ENCODE measurements around the gene TRAPPC12. TPM values are rescaled to one million over a fixed set of nuclear protein-coding genes. Genes with fewer than 3 reads are reported as not detected.

TRAPPC12 gene
- total RNA-seq, 2 donors from 2014 or later = 85.4 to 86.0 TPM

GRCh38 chr2:3466966-3467365 is 87.5 kb downstream of the TRAPPC12 start:
- Mint-ChIP-seq H3K27me3 (ENCODE audit: low read depth) (no peaks in the 10 kb centered on the region), H3K4me1 (ENCODE audit: low read depth) (peaks cover 2% of the 10 kb centered on the region), H3K9me3 (no peaks in the 10 kb centered on the region), H3K4me3 (no peak overlapping the region), H3K27ac (no peak overlapping the region), H3K36me3 (ENCODE audit: insufficient read depth in 2 of 2) (peaks cover 0 to 13% of the 10 kb centered on the region in 2 donors)
- ATAC-seq (replicated peaks in 1 of 2) = no peak
- no peak for DNase-seq

- ATAC-seq (replicated peaks in 1 of 2) (no peak), DNase-seq (no peak)
- Mint-ChIP-seq H3K27me3 (ENCODE audit: low read depth) (no peaks in the 10 kb centered on the region), H3K9me3 (no peaks in the 10 kb centered on the region), H3K36me3 (ENCODE audit: insufficient read depth in 2 of 2) (peaks cover 0 to 18% of the 10 kb centered on the region in 2 donors), H3K27ac (no peak overlapping the region), H3K4me3 (no peak overlapping the region), H3K4me1 (ENCODE audit: low read depth) (no peaks in the 10 kb centered on the region)
Measured at GRCh38 chr2:3467654-3468053, 88.2 kb downstream of the TRAPPC12 start.

- Mint-ChIP-seq H3K27ac (no peak overlapping the region), H3K4me1 (ENCODE audit: low read depth) (no peaks in the 10 kb centered on the region), H3K36me3 (ENCODE audit: insufficient read depth in 2 of 2) (peaks cover 0 to 18% of the 10 kb centered on the region in 2 donors), H3K9me3 (no peaks in the 10 kb centered on the region), H3K4me3 (no peak overlapping the region), H3K27me3 (ENCODE audit: low read depth) (no peaks in the 10 kb centered on the region)
- DNase-seq = no peak
- ATAC-seq (replicated peaks in 1 of 2) = no peak
Measured at GRCh38 chr2:3468296-3468988, 88.9 kb downstream of the TRAPPC12 start.

GRCh38 chr2:3469486-3469885 is 90.0 kb downstream of the TRAPPC12 start:
- Mint-ChIP-seq H3K27ac (no peak overlapping the region), H3K9me3 (no peaks in the 10 kb centered on the region), H3K27me3 (ENCODE audit: low read depth) (no peaks in the 10 kb centered on the region)

GRCh38 chr2:3470166-3470651 is 90.7 kb downstream of the TRAPPC12 start:
- DNase-seq (no peak), ATAC-seq (replicated peaks in 1 of 2) (no peak)
- no peaks in the 10 kb centered on the region for H3K4me1 Mint-ChIP-seq (ENCODE audit: low read depth)
- H3K9me3 Mint-ChIP-seq = no peaks in the 10 kb centered on the region
- H3K27me3 Mint-ChIP-seq (ENCODE audit: low read depth) = no peaks in the 10 kb centered on the region
- no peak overlapping the region for H3K4me3 Mint-ChIP-seq
- H3K27ac Mint-ChIP-seq = no peak overlapping the region
- peaks cover 0 to 17% of the 10 kb centered on the region in 2 donors for H3K36me3 Mint-ChIP-seq (ENCODE audit: insufficient read depth in 2 of 2)

More at GRCh38 chr2:3469486-3469885, 90.0 kb downstream of the TRAPPC12 start:
- no peak for DNase-seq
- Mint-ChIP-seq H3K4me1 (ENCODE audit: low read depth) (no peaks in the 10 kb centered on the region), H3K4me3 (no peak overlapping the region), H3K36me3 (ENCODE audit: insufficient read depth in 2 of 2) (peaks cover 0 to 16% of the 10 kb centered on the region in 2 donors)
- ATAC-seq (replicated peaks in 1 of 2) = no peak

- DNase-seq = no peak
- Mint-ChIP-seq H3K4me3 (no peak overlapping the region), H3K27ac (no peak overlapping the region), H3K27me3 (ENCODE audit: low read depth) (no peaks in the 10 kb centered on the region), H3K4me1 (ENCODE audit: low read depth) (no peaks in the 10 kb centered on the region), H3K36me3 (ENCODE audit: insufficient read depth in 2 of 2) (peaks cover 0 to 19% of the 10 kb centered on the region in 2 donors), H3K9me3 (no peaks in the 10 kb centered on the region)
- ATAC-seq (replicated peaks in 1 of 2) = no peak
Measured at GRCh38 chr2:3470856-3471737, 91.6 kb downstream of the TRAPPC12 start.

GRCh38 chr2:3472296-3472695 is 92.8 kb downstream of the TRAPPC12 start:
- ATAC-seq (replicated peaks in 1 of 2) (no peak), DNase-seq (no peak)
- Mint-ChIP-seq H3K9me3 (no peaks in the 10 kb centered on the region), H3K4me1 (ENCODE audit: low read depth) (no peaks in the 10 kb centered on the region), H3K27ac (peak overlapping the region; percentile 7), H3K27me3 (ENCODE audit: low read depth) (no peaks in the 10 kb centered on the region), H3K36me3 (ENCODE audit: insufficient read depth in 2 of 2) (peaks cover 0 to 20% of the 10 kb centered on the region in 2 donors), H3K4me3 (no peak overlapping the region)

- ATAC-seq (replicated peaks in 1 of 2) = no peak
- no peak overlapping the region for H3K27ac Mint-ChIP-seq
Measured at GRCh38 chr2:3472966-3473365, 93.5 kb downstream of the TRAPPC12 start.

GRCh38 chr2:3475771-3476170 is 96.3 kb downstream of the TRAPPC12 start:
- no peaks in the 10 kb centered on the region for H3K9me3 Mint-ChIP-seq
- no peak overlapping the region for H3K27ac Mint-ChIP-seq
- no peaks in the 10 kb centered on the region for H3K27me3 Mint-ChIP-seq (ENCODE audit: low read depth)
- no peak for ATAC-seq (replicated peaks in 1 of 2)
- peaks cover 0 to 12% of the 10 kb centered on the region in 2 donors for H3K36me3 Mint-ChIP-seq (ENCODE audit: insufficient read depth in 2 of 2)
- no peaks in the 10 kb centered on the region for H3K4me1 Mint-ChIP-seq (ENCODE audit: low read depth)
- H3K4me3 Mint-ChIP-seq = no peak overlapping the region
- DNase-seq = no peak

More at GRCh38 chr2:3472966-3473365, 93.5 kb downstream of the TRAPPC12 start:
- DNase-seq = no peak
- Mint-ChIP-seq H3K9me3 (no peaks in the 10 kb centered on the region), H3K27me3 (ENCODE audit: low read depth) (no peaks in the 10 kb centered on the region), H3K4me3 (no peak overlapping the region), H3K36me3 (ENCODE audit: insufficient read depth in 2 of 2) (peaks cover 0 to 18% of the 10 kb centered on the region in 2 donors), H3K4me1 (ENCODE audit: low read depth) (no peaks in the 10 kb centered on the region)

GRCh38 chr2:3476321-3476984 is 97.0 kb downstream of the TRAPPC12 start:
- H3K27me3 Mint-ChIP-seq (ENCODE audit: low read depth) = no peaks in the 10 kb centered on the region
- no peaks in the 10 kb centered on the region for H3K4me1 Mint-ChIP-seq (ENCODE audit: low read depth)
- no peak overlapping the region for H3K4me3 Mint-ChIP-seq
- H3K36me3 Mint-ChIP-seq (ENCODE audit: insufficient read depth in 2 of 2) = peaks cover 0 to 12% of the 10 kb centered on the region in 2 donors
- ATAC-seq (replicated peaks in 1 of 2) = no peak
- DNase-seq = no peak
- peak overlapping the region; percentile 48 for H3K27ac Mint-ChIP-seq
- H3K9me3 Mint-ChIP-seq = no peaks in the 10 kb centered on the region

- H3K27me3 Mint-ChIP-seq (ENCODE audit: low read depth) = no peaks in the 10 kb centered on the region
- H3K36me3 Mint-ChIP-seq (ENCODE audit: insufficient read depth in 2 of 2) = peaks cover 0 to 10% of the 10 kb centered on the region in 2 donors
- no peaks in the 10 kb centered on the region for H3K4me1 Mint-ChIP-seq (ENCODE audit: low read depth)
- ATAC-seq (replicated peaks in 1 of 2) (no peak), DNase-seq (no peak)
- H3K27ac Mint-ChIP-seq = no peak overlapping the region
- H3K4me3 Mint-ChIP-seq = no peak overlapping the region
- no peaks in the 10 kb centered on the region for H3K9me3 Mint-ChIP-seq
Measured at GRCh38 chr2:3476985-3477327, 97.5 kb downstream of the TRAPPC12 start.

GRCh38 chr2:3478846-3479385 is 99.4 kb downstream of the TRAPPC12 start:
- peaks cover 0 to 6% of the 10 kb centered on the region in 2 donors for H3K36me3 Mint-ChIP-seq (ENCODE audit: insufficient read depth in 2 of 2)
- no peak overlapping the region for H3K4me3 Mint-ChIP-seq
- H3K4me1 Mint-ChIP-seq (ENCODE audit: low read depth) = no peaks in the 10 kb centered on the region
- no peak for DNase-seq
- H3K9me3 Mint-ChIP-seq = no peaks in the 10 kb centered on the region
- ATAC-seq (replicated peaks in 1 of 2) = no peak
- no peak overlapping the region for H3K27ac Mint-ChIP-seq
- no peaks in the 10 kb centered on the region for H3K27me3 Mint-ChIP-seq (ENCODE audit: low read depth)
